ENCODE data around the gene LPP. TPM values are rescaled to one million over a fixed set of nuclear protein-coding genes. Genes with fewer than 3 reads are reported as not detected.
A peak's percentile ranks its signal among the peaks of the same experiment; 100 is the strongest.

The LPP gene
- total and polyA plus RNA-seq, 8 donors = 23.1 to 220 (median 26.7) TPM

DNA sequence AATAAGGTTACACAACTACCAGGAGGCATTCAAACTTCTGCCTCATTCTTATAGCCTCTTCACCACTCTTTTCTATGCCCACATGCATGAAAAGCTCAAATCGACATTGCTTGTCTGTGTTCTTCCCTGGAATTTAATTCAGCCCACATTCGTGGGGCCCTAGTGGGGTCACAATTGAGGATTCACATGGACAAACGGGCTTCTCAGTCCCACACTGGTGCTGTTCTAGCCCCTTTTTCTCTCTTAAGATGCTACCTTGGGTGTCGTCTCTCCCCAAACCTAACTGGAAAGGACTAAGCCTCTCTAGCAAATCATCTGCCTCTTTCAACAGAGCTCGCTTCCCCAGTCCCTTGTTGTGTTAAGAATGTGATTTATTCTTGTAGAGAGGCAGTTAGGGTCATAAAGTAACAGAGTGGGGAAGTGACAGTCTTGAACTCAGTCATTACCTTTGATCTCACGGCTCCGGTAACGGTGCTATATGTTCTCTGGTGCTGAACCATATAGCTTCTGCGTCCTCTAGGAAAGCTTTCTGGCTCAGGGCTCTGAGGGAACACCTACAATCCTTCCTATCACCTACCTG lies 4.9 kb downstream of the LPP start:
- Histone ChIP-seq H3K9me3 (no peaks in the 10 kb centered on the region), H3K27ac (no peak overlapping the region), H3K4me1 (peaks cover 5 to 65% of the 10 kb centered on the region in 2 donors), H3K27me3 (no peaks in the 10 kb centered on the region), H3K4me3 (no peak overlapping the region), H3K36me3 (peaks cover 0 to 3% of the 10 kb centered on the region in 2 donors)
- no peak for DNase-seq
- intact Hi-C loops (cut with DNase I) = no loop called here
- ATAC-seq = no peak
- TF ChIP-seq, protein P1, sequence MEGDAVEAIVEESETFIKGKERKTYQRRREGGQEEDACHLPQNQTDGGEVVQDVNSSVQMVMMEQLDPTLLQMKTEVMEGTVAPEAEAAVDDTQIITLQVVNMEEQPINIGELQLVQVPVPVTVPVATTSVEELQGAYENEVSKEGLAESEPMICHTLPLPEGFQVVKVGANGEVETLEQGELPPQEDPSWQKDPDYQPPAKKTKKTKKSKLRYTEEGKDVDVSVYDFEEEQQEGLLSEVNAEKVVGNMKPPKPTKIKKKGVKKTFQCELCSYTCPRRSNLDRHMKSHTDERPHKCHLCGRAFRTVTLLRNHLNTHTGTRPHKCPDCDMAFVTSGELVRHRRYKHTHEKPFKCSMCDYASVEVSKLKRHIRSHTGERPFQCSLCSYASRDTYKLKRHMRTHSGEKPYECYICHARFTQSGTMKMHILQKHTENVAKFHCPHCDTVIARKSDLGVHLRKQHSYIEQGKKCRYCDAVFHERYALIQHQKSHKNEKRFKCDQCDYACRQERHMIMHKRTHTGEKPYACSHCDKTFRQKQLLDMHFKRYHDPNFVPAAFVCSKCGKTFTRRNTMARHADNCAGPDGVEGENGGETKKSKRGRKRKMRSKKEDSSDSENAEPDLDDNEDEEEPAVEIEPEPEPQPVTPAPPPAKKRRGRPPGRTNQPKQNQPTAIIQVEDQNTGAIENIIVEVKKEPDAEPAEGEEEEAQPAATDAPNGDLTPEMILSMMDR (IDR thresholded peaks at IDR 0.05) = no peak

DNA sequence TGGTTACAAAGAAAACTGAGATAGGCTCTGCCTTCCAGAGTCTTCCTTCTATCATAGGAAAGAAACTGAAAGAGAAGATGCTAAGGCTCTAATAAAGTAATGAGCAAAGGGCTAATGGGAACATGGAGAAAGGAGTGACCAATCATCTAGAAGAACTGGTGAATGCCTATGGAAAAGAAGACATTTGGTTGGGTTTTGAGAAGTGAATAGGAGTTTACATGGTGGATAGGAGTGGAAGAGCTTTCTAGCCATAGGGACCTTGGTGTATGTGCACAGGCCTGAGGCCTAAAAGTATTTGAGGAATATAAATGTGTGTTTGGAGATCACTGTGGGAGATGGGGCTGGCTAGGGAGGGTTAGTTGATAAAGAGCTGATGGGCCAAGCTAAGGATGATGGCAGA lies 6.8 kb downstream of the LPP start:
- no peaks in the 10 kb centered on the region for H3K9me3 ChIP-seq
- no peak overlapping the region for H3K4me3 ChIP-seq
- intact Hi-C loops (cut with DNase I) = no loop called here
- H3K4me1 ChIP-seq = peaks cover 6 to 60% of the 10 kb centered on the region in 2 donors
- peaks cover 0 to 3% of the 10 kb centered on the region in 2 donors for H3K36me3 ChIP-seq
- DNase-seq (no peak), ATAC-seq (no peak)
- H3K27ac ChIP-seq = no peak overlapping the region
- TF ChIP-seq, protein P1 (IDR thresholded peaks at IDR 0.05) = no peak
- no peaks in the 10 kb centered on the region for H3K27me3 ChIP-seq

DNA sequence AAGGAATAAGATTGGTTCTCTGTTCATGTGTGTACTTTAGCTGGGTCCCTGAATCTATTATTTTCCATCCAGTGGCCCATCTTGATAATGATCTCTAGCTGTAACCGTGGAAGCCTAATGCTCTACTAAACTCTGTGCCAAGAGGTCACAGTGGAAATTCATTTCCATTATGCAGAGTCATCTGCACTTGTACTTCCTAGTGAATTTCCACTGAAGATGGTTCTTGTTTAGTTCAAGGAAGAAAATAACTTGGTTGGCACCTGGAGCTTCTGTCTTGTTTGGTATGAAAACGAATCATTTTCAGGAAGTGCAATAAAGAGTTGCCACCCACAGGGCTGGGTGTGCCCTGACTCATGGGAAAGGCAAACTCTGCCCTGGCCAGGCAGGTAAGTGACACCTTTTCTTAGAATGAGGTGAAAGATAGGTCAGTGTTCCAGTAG lies 10.3 kb downstream of the LPP start:
- intact Hi-C loops (cut with DNase I) = no loop called here
- no peak overlapping the region for H3K4me3 ChIP-seq

DNA sequence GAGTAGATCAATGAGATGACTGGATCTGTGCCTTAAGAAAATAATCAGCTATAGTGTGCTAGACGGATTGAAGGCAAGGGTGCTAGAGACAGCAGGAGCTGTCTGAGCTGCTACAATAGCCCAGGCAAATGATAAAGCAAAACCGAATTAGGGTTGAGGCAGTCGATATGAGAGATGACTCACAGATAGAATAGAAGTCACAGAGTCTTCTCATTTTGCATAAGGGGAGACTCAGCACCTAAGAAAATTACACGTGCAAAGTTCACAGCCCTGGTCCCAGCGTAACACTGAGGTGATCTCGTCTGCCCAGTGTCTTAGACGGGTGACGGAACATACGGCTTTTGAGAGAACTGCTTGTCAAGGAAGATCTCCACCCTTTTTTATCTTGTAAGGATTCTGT lies 11.6 kb downstream of the LPP start:
- Histone ChIP-seq H3K4me1 (peaks cover 6 to 19% of the 10 kb centered on the region in 2 donors), H3K9me3 (no peaks in the 10 kb centered on the region), H3K27me3 (no peaks in the 10 kb centered on the region), H3K36me3 (peaks cover 0 to 3% of the 10 kb centered on the region in 2 donors), H3K4me3 (no peak overlapping the region), H3K27ac (no peak overlapping the region)
- DNase-seq (no peak), ATAC-seq (no peak)
- intact Hi-C loops (cut with DNase I) = no loop called here
- TF ChIP-seq, protein P1 (IDR thresholded peaks at IDR 0.05) = no peak

More for the DNA sequence above, 10.3 kb downstream of the LPP start:
- DNase-seq (no peak), ATAC-seq (peak; percentile 85)
- peaks cover 6 to 25% of the 10 kb centered on the region in 2 donors for H3K4me1 ChIP-seq
- H3K27me3 ChIP-seq = no peaks in the 10 kb centered on the region
- TF ChIP-seq, protein P1 (IDR thresholded peaks at IDR 0.05) = no peak
- H3K27ac ChIP-seq = peak overlapping the region in 1 of 2 donors; percentile 50
- H3K9me3 ChIP-seq = no peaks in the 10 kb centered on the region
- H3K36me3 ChIP-seq = peaks cover 0 to 3% of the 10 kb centered on the region in 2 donors

DNA sequence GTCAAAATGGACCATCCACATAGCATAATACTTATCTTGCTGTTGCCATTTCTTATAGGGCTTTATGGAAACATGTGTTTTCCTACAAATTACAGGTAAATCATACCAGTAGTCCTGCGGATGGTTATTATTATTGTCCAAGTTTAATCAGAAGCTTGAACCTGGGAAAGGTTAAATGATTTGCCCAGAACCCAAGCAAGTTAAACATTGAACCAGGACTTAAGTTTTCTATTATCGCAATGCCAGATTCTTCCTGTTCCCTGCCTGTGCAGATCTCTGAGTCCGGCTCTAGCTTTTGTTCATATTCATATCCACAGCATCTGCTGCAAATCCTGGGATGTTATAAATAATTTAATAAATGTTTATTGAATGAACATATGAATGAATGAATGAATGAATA lies 12.5 kb downstream of the LPP start:
- Histone ChIP-seq H3K9me3 (no peaks in the 10 kb centered on the region), H3K4me3 (no peak overlapping the region), H3K36me3 (peaks cover 0 to 2% of the 10 kb centered on the region in 2 donors), H3K27ac (no peak overlapping the region), H3K4me1 (peaks cover 9 to 26% of the 10 kb centered on the region in 2 donors), H3K27me3 (no peaks in the 10 kb centered on the region)
- intact Hi-C loops (cut with DNase I) = no loop called here
- DNase-seq = no peak
- TF ChIP-seq, protein P1 (IDR thresholded peaks at IDR 0.05) = no peak
- ATAC-seq = no peak

All from left lung (tissue), 10 donors.